HepG2 (cell line): ENCODE measurements around the gene CRYZL1. TPM values are rescaled to one million over a fixed set of nuclear protein-coding genes. Genes with fewer than 3 reads are reported as not detected.

Experiments used
- ARID2 ChIP-seq: sonication (generic); formaldehyde crosslinking; IDR thresholded peaks from 2 replicates; pipeline ENCODE4 v1.8.1; 2022; ENCODE audit warnings: mild to moderate bottlenecking, missing genetic modification reagents, borderline replicate concordance
- ATF4 ChIP-seq, 2 experiments: fragments of 450-650 bp in 1 of 2; sonication (generic) in 1 of 2; formaldehyde crosslinking; IDR thresholded peaks; 2 replicates each; pipeline versions ENCODE4 v1.5.0 to v1.8.0; 2020 to 2022; ENCODE audit warnings: mild to moderate bottlenecking in 1 of 2, missing genetic modification reagents in 1 of 2
- MED8 ChIP-seq: sonication (generic); formaldehyde crosslinking; IDR thresholded peaks from 2 replicates; pipeline ENCODE4 v1.8.1; 2023; ENCODE audit warnings: mild to moderate bottlenecking, missing genetic modification reagents; ENCODE audit not compliant: insufficient replicate concordance
- MIXL1 ChIP-seq: IDR thresholded peaks from 2 replicates; pipeline ENCODE4 v1.6.1; 2016
- POGZ ChIP-seq: sonication (generic); formaldehyde crosslinking; IDR thresholded peaks from 2 replicates; pipeline ENCODE4 v1.4.0; 2020; ENCODE audit warnings: mild to moderate bottlenecking, missing genetic modification reagents
- TAF15 ChIP-seq: fragments of 200-400 bp; formaldehyde crosslinking; IDR thresholded peaks from one replicate; pipeline ENCODE4 v1.6.1; 2018; ENCODE audit warnings: mild to moderate bottlenecking, low read depth, low read length; ENCODE audit not compliant: poor library complexity, severe bottlenecking
- TFDP1 ChIP-seq: IDR thresholded peaks from 2 replicates; pipeline ENCODE4 v1.6.1; 2016; ENCODE audit warnings: missing compliant biosample characterization, missing genetic modification reagents, borderline replicate concordance
- TRAFD1 ChIP-seq: sonication (generic); formaldehyde crosslinking; IDR thresholded peaks from 2 replicates; pipeline ENCODE4 v1.5.1; 2020; ENCODE audit warnings: missing genetic modification reagents, mild to moderate bottlenecking, borderline replicate concordance
- ZBTB7A ChIP-seq: sonication (generic); formaldehyde crosslinking; IDR thresholded peaks from 2 replicates; pipeline ENCODE4 v1.8.0; 2022; ENCODE audit warnings: mild to moderate bottlenecking, missing genetic modification reagents
- ZNF318 ChIP-seq: sonication (generic); formaldehyde crosslinking; IDR thresholded peaks from 2 replicates; pipeline ENCODE4 v1.4.0; 2020; ENCODE audit warnings: mild to moderate bottlenecking, missing genetic modification reagents
- ZNF432 ChIP-seq: sonication (generic); formaldehyde crosslinking; IDR thresholded peaks from 2 replicates; pipeline ENCODE4 v1.5.0; 2020; ENCODE audit warnings: missing genetic modification reagents, mild to moderate bottlenecking, borderline replicate concordance
- ZNF44 ChIP-seq: sonication (generic); formaldehyde crosslinking; IDR thresholded peaks from 2 replicates; pipeline ENCODE4 v1.5.1; 2020; ENCODE audit warnings: mild to moderate bottlenecking, missing genetic modification reagents
- ZNF577 ChIP-seq: sonication (generic); formaldehyde crosslinking; IDR thresholded peaks from 2 replicates; pipeline ENCODE4 v1.4.0; 2020; ENCODE audit warnings: mild to moderate bottlenecking, low read depth, missing genetic modification reagents, borderline replicate concordance
- ZNF782 ChIP-seq: sonication (generic); formaldehyde crosslinking; IDR thresholded peaks from 2 replicates; pipeline ENCODE4 v1.4.0; 2020; ENCODE audit warnings: missing genetic modification reagents, mild to moderate bottlenecking, borderline replicate concordance
- ZNF891 ChIP-seq: sonication (generic); formaldehyde crosslinking; IDR thresholded peaks from 2 replicates; pipeline ENCODE4 v1.5.0; 2020; ENCODE audit warnings: mild to moderate bottlenecking, missing genetic modification reagents
- polyA plus RNA-seq, 8 experiments: library from polyadenylated mRNA; depleted of rRNA in 3 of 8; stranded (reverse) in 7 of 8; unstranded in 1 of 8; fragments of >200 nt; fragmentation: Illumina TruSeq in 4 of 8; extraction: Trizol in 4 of 8; gene quantifications; 2 replicates each; pipeline versions ENCODE4 v1.2.1 to v1.2.3, GENCODE V29; 2011 to 2016; ENCODE audit warnings: low read depth in 4 of 8, missing spikeins in 1 of 8, mixed read lengths in 1 of 8; ENCODE audit not compliant: insufficient read depth in 1 of 8
- total RNA-seq, 5 experiments: library from RNA; depleted of rRNA; stranded (reverse); fragments of >200 nt; fragmentation: Illumina TruSeq; extraction: Trizol; gene quantifications; 2 replicates each; pipeline ENCODE4 v1.2.3, GENCODE V29; 2016; ENCODE audit warnings: low read depth in 1 of 5

The CRYZL1 gene
- total and polyA plus RNA-seq, 2 of the 13 experiments (the other 11 are each of a cell fraction or from before 2014, with no cell fraction given): 20.3 to 27.7 TPM

GRCh38 chr21:33541756-33542639 is 99.5 kb downstream of the CRYZL1 start, which contains the start of gene GART (continued):
- TF ChIP-seq ARID2 (CRISPR knock-in tag) (no peak), TRAFD1 (CRISPR knock-in tag) (0 out of 2 replicates have a peak, but pooled peaks have one; percentile 14), ZNF891 (peak; percentile 53; the same call in 1 of the 2 replicates), ZNF432 (CRISPR knock-in tag) (no peak), MIXL1 (CRISPR knock-in tag) (no peak), TAF15 (peak; percentile 27), ZNF577 (no peak), POGZ (peak; percentile 14; the same call in 1 of the 2 replicates), TFDP1 (CRISPR knock-in tag) (peak; percentile 83; the same call in 1 of the 2 replicates), ZNF318 (CRISPR knock-in tag) (no peak), MED8 (CRISPR knock-in tag) (peak; percentile 75), ZNF782 (CRISPR knock-in tag) (0 out of 2 replicates have a peak, but pooled peaks have one; percentile 53), ZBTB7A (CRISPR knock-in tag) (no peak), ATF4 (CRISPR knock-in tag; IDR thresholded peaks at IDR 0.05) (peak in 1 of 2 experiments; percentile 45; a peak in 1 of 4 replicates), ZNF44 (CRISPR knock-in tag) (0 out of 2 replicates have a peak, but pooled peaks have one; percentile 7)
